ENCODE data around the gene TOR1AIP1.
"Not testable (repeated sequence)": the region's sequence is repeated elsewhere in the genome, so short reads cannot be mapped to it uniquely, and the experiment has no call there.

The TOR1AIP1 gene

DNA sequence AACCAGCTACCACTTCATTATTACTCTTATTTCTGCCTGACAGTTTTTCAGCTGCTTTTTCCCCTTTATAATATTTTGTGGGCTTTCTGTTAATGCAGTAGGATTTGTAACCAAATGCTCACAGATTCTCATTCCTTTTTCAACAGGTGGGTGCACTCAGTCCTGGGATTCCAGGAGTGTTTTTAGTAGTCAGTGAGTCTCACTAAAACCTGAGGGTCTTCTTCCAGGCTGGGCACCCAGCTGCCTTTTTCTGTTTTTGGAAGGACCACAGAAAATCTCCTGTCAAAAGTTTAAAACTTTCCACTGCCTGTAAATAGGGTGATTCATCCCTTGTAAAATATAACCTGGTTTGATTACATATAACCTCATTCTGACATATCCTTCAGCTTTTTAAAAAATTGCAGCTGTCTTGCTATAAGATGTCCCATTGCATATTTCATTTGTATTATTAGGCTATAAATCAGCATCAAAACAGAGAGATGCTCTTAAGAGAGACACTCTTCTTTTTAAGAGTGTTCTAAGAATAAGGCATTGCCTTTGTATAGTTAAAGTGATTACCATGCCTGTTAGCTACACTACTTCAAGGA, 55.7 kb downstream of the TOR1AIP1 start:
- no peak for DNase-seq
- no peaks in the 10 kb centered on the region for H3K9me3 Mint-ChIP-seq
- no peaks in the 10 kb centered on the region for H3K36me3 Mint-ChIP-seq
- no peak overlapping the region for H3K27ac Mint-ChIP-seq
- no peak overlapping the region for H3K4me3 Mint-ChIP-seq
- H3K4me1 Mint-ChIP-seq, result no peaks in the 10 kb centered on the region
- peaks cover 28% of the 10 kb centered on the region for H3K27me3 Mint-ChIP-seq
- CTCF ChIA-PET, result interaction anchor here (0.8 kb wide), 1 partner anchor 70 kb away, joined by 3 read pairs; no protein-coding TSS in a partner anchor

DNA sequence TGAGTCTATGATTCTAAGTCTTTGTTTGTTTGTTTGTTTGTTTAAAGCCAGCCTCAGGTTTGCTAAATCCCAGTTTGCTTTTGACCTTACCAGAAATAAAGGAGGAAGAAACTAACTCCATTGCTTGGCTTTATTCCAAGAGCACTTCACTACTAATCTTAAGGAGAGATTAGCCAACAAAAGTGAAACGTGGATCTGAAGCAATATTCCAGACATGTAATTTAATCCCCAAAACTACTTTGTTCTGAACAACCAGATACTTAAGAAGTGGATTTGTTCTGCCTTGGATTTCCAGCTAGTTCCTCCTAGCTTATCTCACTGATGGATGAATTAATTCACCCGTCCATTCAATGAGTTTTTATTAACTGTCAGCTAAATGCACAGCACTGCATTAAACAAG, 56.7 kb downstream of the TOR1AIP1 start:
- peaks cover 23% of the 10 kb centered on the region for H3K27me3 Mint-ChIP-seq
- no peak overlapping the region for H3K27ac Mint-ChIP-seq
- DNase-seq, result no peak
- no peaks in the 10 kb centered on the region for H3K36me3 Mint-ChIP-seq
- CTCF ChIA-PET, result no interaction called here
- no peak overlapping the region for H3K4me3 Mint-ChIP-seq
- H3K9me3 Mint-ChIP-seq, result no peaks in the 10 kb centered on the region
- H3K4me1 Mint-ChIP-seq, result no peaks in the 10 kb centered on the region

DNA sequence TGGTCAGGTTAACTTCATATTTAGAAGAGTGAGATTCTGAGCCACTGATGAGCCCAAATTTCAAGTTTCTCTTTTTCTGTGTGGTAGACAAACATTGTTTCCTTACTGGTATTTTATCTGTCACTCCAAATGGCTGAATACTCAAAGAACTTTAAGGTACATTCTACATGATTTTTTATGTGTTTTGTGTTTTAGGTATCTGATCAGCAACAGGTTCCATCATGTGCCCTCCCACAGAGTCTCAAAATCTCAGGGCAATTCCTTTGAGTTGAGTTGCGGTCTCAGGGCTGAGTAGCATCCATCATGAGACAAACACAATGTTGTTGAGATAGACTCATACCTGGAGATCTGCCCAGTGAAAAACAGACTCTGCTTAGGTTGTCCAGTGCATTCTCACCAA, 57.9 kb downstream of the TOR1AIP1 start:
- no peaks in the 10 kb centered on the region for H3K9me3 Mint-ChIP-seq
- no peaks in the 10 kb centered on the region for H3K36me3 Mint-ChIP-seq
- peaks cover 20% of the 10 kb centered on the region for H3K27me3 Mint-ChIP-seq
- H3K4me3 Mint-ChIP-seq, result no peak overlapping the region
- CTCF ChIA-PET, result no interaction called here
- H3K4me1 Mint-ChIP-seq, result no peaks in the 10 kb centered on the region
- H3K27ac Mint-ChIP-seq, result no peak overlapping the region
- DNase-seq, result no peak

DNA sequence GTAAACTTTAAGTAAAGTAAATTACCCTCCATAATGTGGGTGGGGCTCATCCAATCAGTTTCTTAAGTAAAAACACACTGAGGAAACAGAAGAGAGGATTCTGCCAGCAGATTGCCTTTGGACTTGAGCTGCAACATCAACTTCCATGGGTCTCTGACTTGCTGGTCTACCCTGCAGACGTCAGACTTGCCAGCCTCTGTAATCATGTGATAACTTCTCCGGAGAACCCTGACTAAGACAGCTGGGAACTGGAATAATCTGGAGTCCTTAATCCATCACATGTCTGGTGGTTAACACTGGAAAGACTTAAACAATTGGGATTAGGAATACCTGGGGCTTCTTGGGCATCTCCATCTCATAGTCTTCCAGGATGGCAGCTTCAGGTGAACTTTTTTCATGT, 59.4 kb downstream of the TOR1AIP1 start:
- Mint-ChIP-seq H3K4me1 (no peaks in the 10 kb centered on the region), H3K9me3 (no peaks in the 10 kb centered on the region), H3K27me3 (peaks cover 15% of the 10 kb centered on the region), H3K36me3 (no peaks in the 10 kb centered on the region), H3K4me3 (no peak overlapping the region), H3K27ac (no peak overlapping the region)
- CTCF ChIA-PET, result no interaction called here
- DNase-seq, result no peak

DNA sequence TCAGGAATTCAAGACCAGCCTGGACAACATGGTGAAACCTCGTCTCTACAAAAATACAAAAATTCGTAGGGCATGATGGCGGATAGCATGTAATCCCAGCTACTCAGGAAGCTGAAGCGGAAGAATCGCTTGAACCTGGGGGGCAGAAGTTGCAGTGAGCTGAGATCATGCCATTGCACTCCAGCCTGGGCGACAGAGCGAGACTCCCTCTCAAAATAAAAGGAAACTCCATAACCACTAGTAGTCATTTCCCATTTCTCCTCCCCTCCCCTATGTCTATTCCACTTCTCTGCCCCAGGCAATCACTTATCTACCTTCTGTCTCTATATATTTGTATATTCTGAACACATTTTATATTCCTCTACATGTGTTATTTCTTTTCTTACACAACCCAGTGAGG, 68.6 kb downstream of the TOR1AIP1 start:
- CTCF ChIA-PET, result no interaction called here
- Mint-ChIP-seq H3K27me3 (peaks cover 3% of the 10 kb centered on the region), H3K4me3 (no peak overlapping the region), H3K36me3 (peaks cover 3% of the 10 kb centered on the region), H3K4me1 (peaks cover 24% of the 10 kb centered on the region), H3K27ac (no peak overlapping the region), H3K9me3 (no peaks in the 10 kb centered on the region)
- no peak for DNase-seq

DNA sequence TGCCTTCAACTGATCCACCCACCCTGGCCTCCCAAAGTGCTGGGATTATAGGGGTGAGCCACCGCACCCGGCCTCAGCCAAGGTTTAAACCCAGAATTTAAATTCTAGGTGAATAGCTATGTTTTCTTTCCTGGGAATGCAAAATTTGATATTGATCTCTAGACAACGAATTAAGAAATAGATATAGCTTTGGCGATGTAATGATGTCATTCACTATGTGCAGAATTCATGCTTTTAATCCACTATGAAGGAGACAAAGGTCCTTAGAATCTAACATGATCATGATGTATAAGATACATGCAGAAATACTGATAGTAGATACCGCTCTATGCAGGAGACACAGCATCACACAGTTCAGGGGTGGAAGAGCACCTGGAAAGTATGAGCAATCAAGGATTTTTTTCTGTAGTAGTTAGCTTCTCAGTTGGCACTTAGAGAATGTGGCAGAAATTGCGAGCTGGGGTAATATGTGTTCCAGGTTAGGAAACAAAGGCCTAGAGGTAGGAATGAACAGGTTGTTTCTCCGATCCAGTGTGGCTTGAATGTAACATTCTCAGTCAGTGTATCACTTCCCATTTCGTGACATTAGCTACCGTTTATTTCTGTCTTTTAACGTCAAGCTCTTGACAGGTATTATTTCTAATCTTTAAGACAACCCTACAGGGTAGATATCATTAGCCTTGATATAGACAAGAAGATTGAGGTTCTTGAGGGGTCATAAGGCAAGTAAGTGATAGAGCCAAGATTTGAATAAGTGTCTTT, 69.5 kb downstream of the TOR1AIP1 start:
- H3K4me3 Mint-ChIP-seq, result no peak overlapping the region
- peaks cover 34% of the 10 kb centered on the region for H3K4me1 Mint-ChIP-seq
- peaks cover 3% of the 10 kb centered on the region for H3K36me3 Mint-ChIP-seq
- no peaks in the 10 kb centered on the region for H3K9me3 Mint-ChIP-seq
- H3K27ac Mint-ChIP-seq, result no peak overlapping the region
- peaks cover 3% of the 10 kb centered on the region for H3K27me3 Mint-ChIP-seq
- CTCF ChIA-PET, result interaction anchor here (1.4 kb wide), 1 partner anchor 245 kb away, joined by 3 read pairs; no protein-coding TSS in a partner anchor
- DNase-seq, result no peak

DNA sequence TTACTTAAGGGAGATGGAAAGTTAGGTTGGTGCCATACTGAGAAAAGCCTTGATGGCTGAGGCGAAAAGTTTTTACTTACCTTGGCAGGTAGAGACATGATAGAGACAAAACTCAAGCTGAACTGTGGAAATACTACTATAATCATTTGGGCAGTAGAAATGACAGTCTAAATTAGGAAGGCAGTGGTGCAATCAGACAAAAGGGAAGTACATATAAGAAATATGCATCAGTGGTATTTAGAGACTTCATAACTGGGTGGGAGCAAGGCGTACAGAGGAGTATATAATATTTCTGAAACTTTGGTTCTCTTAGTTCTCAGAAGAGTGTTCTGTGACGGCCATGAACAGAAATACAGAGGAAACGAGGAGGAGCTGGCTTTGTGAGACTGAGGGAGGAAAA, 70.1 kb downstream of the TOR1AIP1 start:
- Mint-ChIP-seq H3K9me3 (no peaks in the 10 kb centered on the region), H3K4me3 (no peak overlapping the region), H3K36me3 (peaks cover 3% of the 10 kb centered on the region), H3K27me3 (no peaks in the 10 kb centered on the region), H3K4me1 (peaks cover 38% of the 10 kb centered on the region), H3K27ac (peak overlapping the region; percentile 96)
- CTCF ChIA-PET, result interaction anchor here (1.4 kb wide), 1 partner anchor 246 kb away, joined by 3 read pairs; no protein-coding TSS in a partner anchor
- no peak for DNase-seq

DNA sequence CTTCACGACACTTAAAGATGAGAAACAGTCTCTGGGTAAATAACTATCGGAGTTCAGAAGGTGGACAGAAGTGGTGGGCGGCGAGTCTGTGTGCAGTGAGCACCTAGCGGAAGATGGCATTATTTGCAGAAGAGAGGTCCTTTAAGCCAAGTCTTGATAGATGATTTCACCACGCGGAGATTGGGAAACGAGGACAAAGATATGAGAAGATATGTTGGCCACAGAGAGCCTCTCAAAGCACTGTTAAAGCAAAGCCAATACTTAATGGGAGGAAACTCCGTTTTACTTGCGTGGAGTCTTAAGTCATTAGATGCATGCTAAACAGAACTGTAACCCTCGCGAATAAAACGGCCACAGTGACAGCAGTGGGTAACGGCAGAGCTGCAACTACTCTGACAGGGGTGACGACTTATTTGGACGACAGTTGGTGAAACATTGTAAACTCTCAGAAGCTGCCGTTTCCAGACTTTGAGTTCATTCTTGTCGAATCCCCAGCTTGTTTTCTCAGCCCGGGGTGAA, 71.9 kb downstream of the TOR1AIP1 start:
- CTCF ChIA-PET, result interaction anchor here (0.7 to 2.5 kb wide), 4 partner anchors 71 to 226 kb away, joined by 3 to 8 read pairs (median 5); no protein-coding TSS in a partner anchor
- DNase-seq, result peak; percentile 48
- H3K27ac Mint-ChIP-seq, result peak overlapping the region; percentile 96
- H3K27me3 Mint-ChIP-seq, result no peaks in the 10 kb centered on the region
- no peaks in the 10 kb centered on the region for H3K9me3 Mint-ChIP-seq
- H3K4me1 Mint-ChIP-seq, result peaks cover 46% of the 10 kb centered on the region
- peaks cover 3% of the 10 kb centered on the region for H3K36me3 Mint-ChIP-seq
- H3K4me3 Mint-ChIP-seq, result peak overlapping the region; percentile 77

DNA sequence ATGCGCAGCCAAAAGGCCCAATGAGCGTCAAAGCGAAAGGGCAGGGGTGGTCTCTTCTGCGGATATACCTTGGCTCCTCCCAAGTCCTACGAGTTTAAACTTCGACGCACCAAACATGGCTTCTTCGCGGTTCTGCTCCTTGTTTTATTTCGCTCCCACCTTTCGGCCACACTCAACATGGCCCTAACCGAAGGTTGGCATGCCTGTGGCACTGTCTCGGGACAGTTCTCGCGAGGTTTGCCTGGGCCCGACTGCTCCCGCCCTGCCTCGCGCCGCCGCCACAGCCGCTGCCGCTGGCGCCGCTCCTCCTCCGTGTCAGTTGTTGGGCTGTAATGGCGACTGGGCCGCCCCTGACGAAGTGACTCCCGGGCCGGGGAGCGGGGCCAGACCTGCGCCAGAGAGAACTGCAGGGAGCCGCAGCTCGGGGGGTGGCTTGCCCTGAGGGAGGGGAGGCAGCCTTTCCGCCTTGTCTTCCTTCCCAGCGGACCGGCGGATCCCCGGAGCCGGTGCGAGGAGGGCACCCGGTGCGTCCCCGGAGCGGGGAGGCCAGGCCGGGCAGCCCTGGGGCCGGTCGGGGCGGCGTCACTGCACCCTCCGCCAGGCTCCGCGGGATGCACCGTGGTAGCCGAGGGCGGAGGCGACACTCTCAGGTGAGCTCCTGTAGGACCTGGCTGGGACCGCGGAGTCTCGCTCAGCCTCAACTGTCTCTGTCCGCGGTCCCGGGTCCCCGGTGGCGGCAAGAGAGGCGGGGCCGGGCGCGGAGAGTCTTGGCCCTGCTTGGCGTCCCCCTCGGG, 72.6 kb downstream of the TOR1AIP1 start, which contains the start of gene CEP350:
CEP350 (plus strand) TSS at position 318 of the 794 bp plus-strand sequence. CDS start 31,372 bp downstream, outside the sequence.
- H3K36me3 Mint-ChIP-seq, result peaks cover 3% of the 10 kb centered on the region
- CTCF ChIA-PET, result interaction anchor here (0.7 to 2.5 kb wide), 4 partner anchors 71 to 225 kb away, joined by 3 to 8 read pairs (median 5); no protein-coding TSS in a partner anchor
- H3K4me1 Mint-ChIP-seq, result peaks cover 51% of the 10 kb centered on the region

DNA sequence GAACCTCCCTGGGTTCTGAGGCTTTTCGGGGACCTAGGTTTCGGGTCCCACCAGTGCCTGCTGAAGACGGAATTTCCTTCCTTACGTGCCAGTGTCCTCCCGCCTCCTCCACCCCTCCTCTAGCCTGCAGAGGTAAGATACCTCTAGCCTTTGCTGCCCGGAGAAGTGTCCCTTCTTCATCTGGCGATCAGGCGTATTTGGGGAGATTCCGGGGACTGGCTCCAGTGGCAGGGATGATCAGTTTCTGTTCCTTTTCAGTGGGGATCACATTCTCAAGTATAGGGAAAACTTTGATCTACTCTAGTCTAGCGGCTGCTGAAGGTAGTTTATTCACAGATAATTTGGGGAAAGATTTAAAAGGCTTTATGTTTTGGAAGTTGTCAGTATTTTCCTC, 73.2 kb downstream of the TOR1AIP1 start:
- Mint-ChIP-seq H3K36me3 (peaks cover 5% of the 10 kb centered on the region), H3K9me3 (no peaks in the 10 kb centered on the region), H3K4me1 (peaks cover 54% of the 10 kb centered on the region), H3K27me3 (no peaks in the 10 kb centered on the region), H3K27ac (peak overlapping the region; percentile 88), H3K4me3 (peak overlapping the region; percentile 77)
- CTCF ChIA-PET, result interaction anchor here (2.5 kb wide), 1 partner anchor 88 kb away, joined by 8 read pairs; no protein-coding TSS in a partner anchor
- no peak for DNase-seq

More for the DNA sequence above, 72.6 kb downstream of the TOR1AIP1 start, which contains the start of gene CEP350:
- DNase-seq, result peak; percentile 99
- Mint-ChIP-seq H3K27me3 (no peaks in the 10 kb centered on the region), H3K27ac (peak within 1 kb of the TSS; percentile 96), H3K9me3 (no peaks in the 10 kb centered on the region), H3K4me3 (peak within 1 kb of the TSS; percentile 77)

DNA sequence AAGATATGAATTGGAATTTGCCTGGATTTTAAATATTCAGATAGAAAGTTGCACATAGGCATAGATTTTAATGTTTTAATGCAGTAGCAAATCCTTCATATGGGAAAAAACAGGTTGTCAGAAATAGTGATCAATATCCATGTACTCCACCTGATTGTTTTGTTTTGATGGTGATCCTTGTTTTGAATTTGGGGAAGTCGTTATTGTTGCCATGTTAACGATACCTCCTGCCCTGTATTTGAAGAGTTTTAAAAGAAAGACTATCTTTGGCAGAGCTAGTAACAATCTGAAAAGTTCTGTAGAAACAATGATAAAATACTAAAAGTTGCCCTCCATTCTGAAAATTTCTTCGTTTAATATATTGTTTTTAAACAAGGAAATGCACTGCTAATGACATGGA, 73.6 kb downstream of the TOR1AIP1 start:
- H3K4me3 Mint-ChIP-seq, result peak overlapping the region; percentile 77
- no peak for DNase-seq
- CTCF ChIA-PET, result interaction anchor here (2.5 kb wide), 1 partner anchor 88 kb away, joined by 8 read pairs; no protein-coding TSS in a partner anchor
- H3K27me3 Mint-ChIP-seq, result no peaks in the 10 kb centered on the region
- H3K4me1 Mint-ChIP-seq, result peaks cover 56% of the 10 kb centered on the region
- no peaks in the 10 kb centered on the region for H3K9me3 Mint-ChIP-seq
- H3K36me3 Mint-ChIP-seq, result peaks cover 7% of the 10 kb centered on the region
- peak overlapping the region; percentile 88 for H3K27ac Mint-ChIP-seq

DNA sequence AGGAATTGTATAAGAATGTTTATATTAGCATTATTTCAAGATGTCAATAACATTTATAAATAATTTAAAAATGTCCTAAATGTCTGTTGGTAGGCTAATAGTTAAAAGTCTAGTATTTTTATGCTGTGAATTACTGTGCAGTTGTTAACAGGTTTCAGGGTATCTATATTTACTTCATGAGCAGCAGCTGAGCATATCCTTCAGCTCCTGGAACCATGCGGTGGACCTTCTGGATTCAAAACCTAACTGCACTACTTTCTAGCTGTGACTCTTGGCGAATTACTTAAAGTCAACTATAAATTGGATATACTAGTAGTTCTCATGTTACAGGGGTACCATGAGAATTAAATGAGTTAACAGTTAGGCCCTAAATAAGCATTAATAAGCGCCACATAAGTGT, 76.3 kb downstream of the TOR1AIP1 start:
- Mint-ChIP-seq H3K4me3 (no peak overlapping the region), H3K36me3 (peaks cover 23% of the 10 kb centered on the region), H3K27ac (no peak overlapping the region), H3K4me1 (peaks cover 47% of the 10 kb centered on the region), H3K9me3 (no peaks in the 10 kb centered on the region), H3K27me3 (no peaks in the 10 kb centered on the region)
- CTCF ChIA-PET, result no interaction called here
- DNase-seq, result no peak

DNA sequence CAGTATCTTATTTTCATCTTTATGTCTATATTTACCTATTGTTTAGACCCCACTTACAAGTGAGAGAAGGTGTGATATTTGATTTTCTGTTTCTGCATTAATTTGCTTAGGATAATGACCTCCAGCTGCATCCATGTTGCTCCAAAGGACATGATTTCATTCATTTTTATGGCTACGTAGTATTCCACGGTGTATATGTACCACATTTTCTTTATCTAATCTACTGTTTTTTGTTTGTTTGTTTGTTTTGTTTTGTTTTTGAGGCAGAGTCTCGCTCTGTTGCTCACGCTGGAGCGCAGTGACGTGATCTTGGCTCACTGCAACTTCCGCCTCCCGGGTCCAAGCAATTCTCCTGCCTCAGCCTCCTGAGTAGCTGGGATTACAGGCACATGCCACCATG, 80.1 kb downstream of the TOR1AIP1 start:
- Mint-ChIP-seq H3K4me1 (peaks cover 39% of the 10 kb centered on the region), H3K9me3 (peaks cover 12% of the 10 kb centered on the region), H3K36me3 (peaks cover 39% of the 10 kb centered on the region)
- H3K27ac Mint-ChIP-seq, CTCF ChIA-PET, H3K27me3 Mint-ChIP-seq, DNase-seq, H3K4me3 Mint-ChIP-seq: not testable (repeated sequence)

DNA sequence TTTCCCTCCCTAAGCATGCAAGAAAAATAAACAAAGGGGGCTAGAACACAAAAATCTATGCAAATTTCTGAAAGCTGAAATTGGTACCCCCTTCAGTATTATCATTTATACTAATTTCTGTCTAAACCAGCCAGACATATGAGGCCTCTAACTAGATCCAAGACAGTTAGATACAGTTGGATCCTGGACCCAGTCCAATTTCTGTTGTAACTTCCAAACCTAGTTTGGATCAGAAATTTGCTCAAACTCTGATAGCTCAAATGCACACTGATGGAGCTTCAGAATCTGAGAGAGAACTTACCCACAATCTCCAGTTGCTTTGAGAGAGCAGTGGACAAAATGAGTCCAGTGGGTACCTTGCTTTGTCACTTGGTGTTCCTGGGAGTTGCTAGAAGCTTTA, 84.5 kb downstream of the TOR1AIP1 start:
- no peaks in the 10 kb centered on the region for H3K27me3 Mint-ChIP-seq
- peaks cover 35% of the 10 kb centered on the region for H3K4me1 Mint-ChIP-seq
- peaks cover 45% of the 10 kb centered on the region for H3K36me3 Mint-ChIP-seq
- DNase-seq, result no peak
- CTCF ChIA-PET, result no interaction called here
- no peak overlapping the region for H3K4me3 Mint-ChIP-seq
- H3K27ac Mint-ChIP-seq, result no peak overlapping the region
- H3K9me3 Mint-ChIP-seq, result peaks cover 14% of the 10 kb centered on the region

Measured in activated naive CD4-positive, alpha-beta T cell treated with anti-CD3 and anti-CD28 coated beads, Interleukin-2, amount 10 ng/mL, durations not matched to agents 7 days and 5 days (primary cell).